C4-2B (cell line): ENCODE results near the gene ZNRF3.

Source experiments
- CTCF ChIP-seq: fragments of 450-650 bp; conservative IDR thresholded peaks from 2 replicates; pipeline ENCODE4 v1.5.1; 2017; ENCODE audit warnings: mild to moderate bottlenecking
- ZFX ChIP-seq: fragments of 450-650 bp; IDR thresholded peaks from 2 replicates; pipeline ENCODE4 v1.6.1; 2017

- TF ChIP-seq CTCF (no peak), ZFX (no peak)
These were observed 16.0 kb downstream of the ZNRF3 start for GRCh38 chr22:28899199-28899853.
